GM12872 (cell line): ENCODE data around the gene WASF2.

ENCODE experiments used
- CTCF ChIP-seq: IDR thresholded peaks from 3 replicates; pipeline ENCODE4 v1.5.1; 2011; ENCODE audit warnings: low read depth, mild to moderate bottlenecking, low read length, moderate library complexity; ENCODE audit not compliant: insufficient read depth

Gene WASF2

GRCh38 chr1:27448982-27449381, 41.0 kb downstream of the WASF2 start:
- no peak for TF ChIP-seq CTCF

GRCh38 chr1:27447883-27448282, 42.1 kb downstream of the WASF2 start:
- no peak for TF ChIP-seq CTCF

GRCh38 chr1:27447399-27447798, 42.6 kb downstream of the WASF2 start:
- TF ChIP-seq CTCF = no peak

GRCh38 chr1:27446496-27447020, 43.4 kb downstream of the WASF2 start:
- no peak for TF ChIP-seq CTCF

GRCh38 chr1:27445177-27445936, 44.6 kb downstream of the WASF2 start:
- TF ChIP-seq CTCF = no peak

GRCh38 chr1:27444632-27445031, 45.3 kb downstream of the WASF2 start:
- TF ChIP-seq CTCF = no peak

- no peak for TF ChIP-seq CTCF
Measured at GRCh38 chr1:27439150-27439549, 50.8 kb downstream of the WASF2 start.
